GM21447 (cell line): ENCODE measurements around the gene ITGAE.

Source experiments
- ATAC-seq: cut with Tn5 transposase; IDR thresholded peaks from one replicate; pipeline ENCODE4 v1.9.1; 2021; ENCODE audit not compliant: unreplicated experiment

The ITGAE gene

GRCh38 chr17:3821101-3821500 is 20.1 kb upstream of the ITGAE start:
- ATAC-seq = no peak

GRCh38 chr17:3818786-3819185 is 17.8 kb upstream of the ITGAE start:
- ATAC-seq = no peak

DNA sequence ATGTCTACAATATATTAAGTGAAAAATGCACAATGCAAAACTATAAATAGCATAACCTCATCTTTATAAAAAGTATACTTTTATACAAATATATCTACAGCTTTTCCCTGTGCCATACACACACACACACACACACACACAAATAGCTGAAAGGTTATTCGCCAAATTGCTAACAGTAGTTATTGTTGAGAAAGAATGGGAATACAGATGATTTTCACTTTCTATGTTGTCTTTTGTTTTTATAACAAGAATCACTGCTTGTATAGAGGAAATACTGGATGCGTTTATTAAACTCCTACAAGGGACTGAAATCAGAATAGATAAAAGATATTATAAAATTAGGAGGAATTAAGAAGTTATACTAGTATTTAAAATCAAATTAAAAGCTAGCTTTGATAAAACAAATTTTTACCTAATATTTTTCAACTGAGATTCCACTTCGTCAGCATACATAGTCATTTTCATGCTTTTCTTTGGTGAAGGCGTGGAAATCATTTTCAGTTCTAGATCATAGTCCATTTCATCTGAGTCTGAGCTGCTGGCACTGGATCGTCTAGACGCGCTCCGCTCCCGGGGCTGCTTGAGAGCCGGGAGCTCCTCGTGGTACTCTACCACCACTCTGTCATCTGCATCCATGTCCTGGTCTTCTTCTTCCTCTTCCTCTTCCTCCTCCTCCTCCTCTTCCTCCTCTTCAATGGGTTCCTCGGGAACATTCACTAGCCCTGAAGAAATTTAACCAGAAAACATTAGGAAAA is 17.0 kb upstream of the ITGAE start:
- ATAC-seq = no peak

- no peak for ATAC-seq
Measured at GRCh38 chr17:3815925-3816324, 14.9 kb upstream of the ITGAE start.

DNA sequence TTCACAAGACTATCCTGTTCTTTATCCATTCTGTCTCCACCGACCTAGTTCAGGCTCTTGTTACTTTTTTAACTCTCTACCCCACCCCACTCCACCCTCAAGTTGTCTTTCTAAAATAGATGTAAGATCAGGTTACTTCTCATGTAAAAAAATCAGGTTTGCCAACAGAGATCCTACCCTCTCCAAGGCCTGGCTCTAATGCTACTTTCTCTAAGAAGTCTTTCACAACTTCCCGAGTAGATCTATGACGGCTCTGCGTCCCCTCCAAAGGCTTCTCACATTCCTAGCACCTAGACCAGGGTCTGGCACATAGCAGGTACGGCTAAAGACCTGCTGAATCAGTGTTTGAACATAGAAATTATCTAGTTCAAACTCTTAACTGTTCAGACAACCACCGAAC is 14.1 kb upstream of the ITGAE start:
- ATAC-seq = no peak

DNA sequence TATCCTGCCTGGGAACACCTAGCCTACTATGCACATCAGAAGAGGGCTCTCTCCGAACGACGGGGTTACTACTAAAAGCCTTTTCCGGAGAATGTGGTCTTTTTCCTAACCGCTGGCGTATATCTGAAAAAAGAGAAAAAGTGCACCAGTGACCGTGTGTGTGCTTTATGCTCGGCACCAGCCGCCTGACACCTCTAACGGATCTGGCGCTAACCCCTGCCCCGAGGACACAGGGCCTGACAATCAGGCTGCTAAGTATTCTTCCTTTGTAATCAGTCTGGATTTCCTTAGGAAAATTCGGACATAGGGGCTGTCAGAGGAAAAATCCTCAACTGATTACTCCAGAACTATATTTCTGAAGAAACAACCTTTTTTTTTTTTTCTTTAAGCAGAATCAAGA is 13.4 kb upstream of the ITGAE start:
- no peak for ATAC-seq

DNA sequence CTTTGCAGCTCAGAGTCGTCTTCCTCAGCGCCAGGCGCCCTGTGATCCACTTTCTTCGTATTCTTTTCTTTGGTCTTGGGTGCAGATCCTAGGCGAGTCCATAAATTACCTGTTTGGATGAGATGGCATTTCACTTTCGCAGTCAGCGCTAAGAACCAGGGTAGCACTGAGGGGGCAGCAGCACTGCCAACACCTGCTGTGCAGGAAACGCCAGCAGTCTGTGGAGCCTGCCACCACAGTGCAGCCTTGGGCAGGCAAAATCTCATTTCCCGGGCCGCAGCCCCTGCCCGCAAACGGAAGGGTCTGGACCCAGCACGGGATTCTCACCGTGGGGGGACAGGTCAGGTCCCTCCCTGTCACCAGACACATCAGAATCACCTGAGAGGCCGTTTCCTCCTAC is 12.2 kb upstream of the ITGAE start:
- no peak for ATAC-seq

- ATAC-seq = no peak
Measured at GRCh38 chr17:3812771-3813170, 11.8 kb upstream of the ITGAE start.

DNA sequence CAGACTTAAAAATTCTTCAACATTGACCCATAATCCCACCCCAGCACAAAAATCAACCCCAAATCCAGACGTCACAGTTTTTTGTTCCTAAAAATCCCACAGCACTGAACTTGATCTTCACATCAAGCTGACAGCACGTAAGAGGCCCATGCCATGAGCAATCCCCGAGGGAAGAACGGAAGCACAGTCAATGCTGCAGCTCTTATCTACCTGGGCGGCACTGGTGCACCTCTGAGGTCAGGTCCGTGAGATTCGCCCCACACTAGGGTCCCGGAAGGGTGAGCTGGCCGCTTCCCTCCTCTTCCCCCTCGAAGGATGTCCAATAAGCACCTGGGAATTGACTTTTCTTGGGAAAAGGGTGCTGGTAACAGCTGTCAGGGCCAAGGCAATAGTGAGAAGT is 11.3 kb upstream of the ITGAE start:
- ATAC-seq = no peak

DNA sequence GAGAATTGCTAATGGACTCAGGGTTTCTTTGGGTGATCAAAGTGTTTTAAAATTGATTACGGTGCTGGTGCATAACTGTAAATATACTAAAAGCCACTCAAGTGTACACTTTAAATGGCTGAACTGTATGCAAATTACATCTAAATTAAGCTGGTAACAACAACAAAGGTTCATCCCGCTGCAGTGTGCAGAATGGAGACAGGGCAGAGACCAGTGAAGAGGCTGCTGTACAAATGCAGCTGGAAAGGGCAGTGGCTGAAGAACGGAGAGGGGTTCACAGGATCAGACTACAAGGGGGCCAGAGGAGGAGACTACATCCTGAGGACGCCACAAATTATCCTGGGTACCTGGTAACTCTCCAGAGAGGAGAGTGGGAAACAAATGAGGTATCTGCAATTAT is 9.0 kb upstream of the ITGAE start:
- ATAC-seq = no peak

GRCh38 chr17:3809135-3809534 is 8.1 kb upstream of the ITGAE start:
- no peak for ATAC-seq

- no peak for ATAC-seq
Measured at GRCh38 chr17:3808701-3809100, 7.7 kb upstream of the ITGAE start.

GRCh38 chr17:3805581-3805980 is 4.6 kb upstream of the ITGAE start:
- no peak for ATAC-seq

GRCh38 chr17:3804503-3804931 is 3.5 kb upstream of the ITGAE start:
- peak; percentile 77 for ATAC-seq

GRCh38 chr17:3803308-3803640 is 2.3 kb upstream of the ITGAE start:
- ATAC-seq = no peak

GRCh38 chr17:3802461-3803307 is 1.7 kb upstream of the ITGAE start:
- no peak for ATAC-seq

GRCh38 chr17:3801792-3802191 is 804 bp upstream of the ITGAE start:
- no peak for ATAC-seq

GRCh38 chr17:3801347-3801746 is 359 bp upstream of the ITGAE start:
- no peak for ATAC-seq

- no peak for ATAC-seq
Measured at GRCh38 chr17:3799181-3799945, 1.6 kb downstream of the ITGAE start.

- no peak for ATAC-seq
Measured at GRCh38 chr17:3798273-3799180, 2.5 kb downstream of the ITGAE start.

DNA sequence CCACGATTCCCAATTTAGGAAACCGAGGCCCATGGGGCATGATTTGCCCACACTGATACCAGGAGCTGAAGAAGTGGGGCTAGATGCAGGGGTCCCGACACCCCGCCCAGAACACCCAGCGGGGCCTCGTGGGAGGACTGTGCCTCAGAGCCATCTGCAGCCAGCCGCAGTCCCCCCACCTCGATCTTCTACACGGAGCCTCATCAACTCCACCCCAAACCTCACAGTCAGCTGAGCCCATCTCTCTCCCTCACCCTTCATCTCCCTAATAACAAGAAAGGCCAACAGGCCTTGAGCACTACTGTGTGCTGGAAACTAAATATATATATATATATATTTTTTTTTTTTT is 4.2 kb downstream of the ITGAE start:
- peak; percentile 39 for ATAC-seq
